WTC11 (cell line): ENCODE results near the gene GOLGA6L7. TPM values are rescaled to one million over a fixed set of nuclear protein-coding genes. Genes with fewer than 3 reads are reported as not detected.

ENCODE experiments used
- ATAC-seq: fragments of 200-7000 bp; cut with Tn5 transposase; 2 replicates; pipeline ENCODE4 v1.10.0; 2021; ENCODE audit warnings: mild to moderate bottlenecking, moderate library complexity
- CTCF ChIA-PET: fragments of 300-600 bp; sonication (Branson Sonifier 250); formaldehyde crosslinking; loops from one replicate; lab custom pipeline; 2021; ENCODE audit warnings: antibody characterized with exemption; lab: Charles Lee
- POLR2A ChIA-PET: fragments of 350-600 bp; sonication (Branson Sonifier 250); formaldehyde crosslinking; loops from one replicate; lab custom pipeline; 2021; ENCODE audit warnings: antibody characterized with exemption; lab: Charles Lee
- DNase-seq: peaks from one replicate; pipeline ENCODE4 v3.0.0; 2021; ENCODE audit warnings: low spot score
- H3K27ac Mint-ChIP-seq: 2 replicates; pipeline ENCODE4 v1.8.0; 2021; ENCODE audit warnings: mixed read lengths
- H3K27me3 Mint-ChIP-seq: 2 replicates; pipeline ENCODE4 v1.8.0; 2021; ENCODE audit warnings: low read depth, mild to moderate bottlenecking, moderate library complexity, mixed read lengths
- H3K36me3 Mint-ChIP-seq: 2 replicates; pipeline ENCODE4 v1.8.0; 2021; ENCODE audit warnings: mixed read lengths
- H3K4me1 Mint-ChIP-seq: 2 replicates; pipeline ENCODE4 v1.8.0; 2022; ENCODE audit warnings: mixed read lengths
- H3K4me3 Mint-ChIP-seq: 2 replicates; pipeline ENCODE4 v1.8.0; 2021; ENCODE audit warnings: mild to moderate bottlenecking, moderate library complexity, mixed read lengths
- H3K9me3 Mint-ChIP-seq: 2 replicates; pipeline ENCODE4 v1.8.0; 2021; ENCODE audit warnings: mixed read lengths
- EMX1 ChIP-seq: fragments of 250-450 bp; sonication (Bioruptor Pico); IDR thresholded peaks from 2 replicates; pipeline ENCODE4 v1.8.0; 2021; ENCODE audit warnings: mild to moderate bottlenecking
- NFE2L1 ChIP-seq: sonication (generic); formaldehyde crosslinking; IDR thresholded peaks from 2 replicates; pipeline ENCODE4 v1.8.1; 2023; ENCODE audit warnings: missing genetic modification reagents
- RELA ChIP-seq: sonication (generic); formaldehyde crosslinking; IDR thresholded peaks from 2 replicates; pipeline ENCODE4 v1.8.1; 2022; ENCODE audit warnings: missing genetic modification reagents, mild to moderate bottlenecking, borderline replicate concordance
- SP1 ChIP-seq: sonication (generic); formaldehyde crosslinking; conservative IDR thresholded peaks from 2 replicates; pipeline ENCODE4 v1.8.1; 2022; ENCODE audit warnings: missing genetic modification reagents
- total RNA-seq: library from RNA; stranded (reverse); gene quantifications from 3 replicates; pipeline ENCODE4 v1.2.3, GENCODE V29; 2021
- TF ChIP-seq, protein P1 (sequence below): sonication (generic); formaldehyde crosslinking; IDR thresholded peaks from 2 replicates; pipeline ENCODE4 v1.8.0; 2022; ENCODE audit warnings: missing genetic modification reagents
- TF ChIP-seq, protein P2 (sequence below): sonication (generic); formaldehyde crosslinking; IDR thresholded peaks from 2 replicates; pipeline ENCODE4 v1.8.0; 2023; ENCODE audit warnings: mild to moderate bottlenecking, missing genetic modification reagents
- TF ChIP-seq, protein P3 (sequence below): sonication (generic); formaldehyde crosslinking; conservative IDR thresholded peaks from 2 replicates; pipeline ENCODE4 v1.8.1; 2022; ENCODE audit warnings: mild to moderate bottlenecking, missing genetic modification reagents
- TF ChIP-seq, protein P4 (sequence below): sonication (generic); formaldehyde crosslinking; IDR thresholded peaks from 2 replicates; pipeline ENCODE4 v1.8.0; 2023; ENCODE audit warnings: missing genetic modification reagents, mild to moderate bottlenecking, borderline replicate concordance
- TF ChIP-seq, protein P5 (sequence below): sonication (generic); formaldehyde crosslinking; IDR thresholded peaks from 2 replicates; pipeline ENCODE4 v1.8.1; 2023; ENCODE audit warnings: mild to moderate bottlenecking, missing genetic modification reagents, moderate library complexity
- TF ChIP-seq, protein P6 (sequence below): fragments of 250-450 bp; sonication (Bioruptor Pico); IDR thresholded peaks from 2 replicates; pipeline ENCODE4 v2.1.2; 2022; ENCODE audit warnings: mild to moderate bottlenecking, moderate library complexity
- TF ChIP-seq, protein P7 (sequence below): sonication (generic); formaldehyde crosslinking; IDR thresholded peaks from 2 replicates; pipeline ENCODE4 v1.8.1; 2023; ENCODE audit warnings: mild to moderate bottlenecking, missing genetic modification reagents, borderline replicate concordance

The GOLGA6L7 gene
- total RNA-seq, 1 experiment from 2014 or later: not detected

DNA sequence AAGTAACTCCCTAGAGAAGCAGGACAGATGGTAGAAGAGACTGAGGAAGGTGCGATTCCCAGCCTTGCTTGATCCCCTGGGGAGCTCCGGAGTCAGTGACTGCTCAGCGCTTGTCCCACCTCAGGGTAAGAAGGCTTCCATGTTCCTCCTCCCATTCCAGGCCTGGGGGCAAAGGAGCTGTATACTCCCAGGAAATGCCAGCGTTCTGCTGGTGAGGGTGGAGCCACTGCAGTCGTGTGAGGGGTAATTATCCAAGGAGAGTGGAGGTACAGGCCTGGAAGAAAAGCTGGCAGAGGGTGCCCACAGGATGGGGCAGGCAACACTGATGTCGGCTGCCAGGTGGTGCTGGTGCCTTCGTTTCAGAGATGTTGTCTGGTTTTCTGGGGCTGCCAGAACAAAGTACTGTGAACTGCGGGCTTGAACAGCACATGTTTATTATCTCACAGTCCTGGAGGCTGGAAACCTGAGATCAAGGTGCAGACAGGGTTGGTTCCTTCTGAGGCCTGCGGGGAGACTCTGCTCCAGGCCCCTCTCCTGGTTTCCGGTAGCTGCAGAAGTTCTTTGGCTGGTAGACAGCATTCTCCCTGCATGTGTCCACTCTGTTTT lies 25.2 kb upstream of the GOLGA6L7 start:
- H3K27ac Mint-ChIP-seq: no peak overlapping the region
- H3K27me3 Mint-ChIP-seq: peaks cover 26% of the 10 kb centered on the region
- CTCF ChIA-PET: interaction anchor here (0.7 kb wide), 1 partner anchor 28 kb away, joined by 3 read pairs; no protein-coding TSS in a partner anchor

More for the DNA sequence above, 25.2 kb upstream of the GOLGA6L7 start:
- POLR2A ChIA-PET: no interaction called here
- peaks cover 13% of the 10 kb centered on the region for H3K4me1 Mint-ChIP-seq
- H3K4me3 Mint-ChIP-seq: no peak overlapping the region
- peaks cover 15% of the 10 kb centered on the region for H3K9me3 Mint-ChIP-seq
- no peak for ATAC-seq
- no peak for DNase-seq
- H3K36me3 Mint-ChIP-seq: no peaks in the 10 kb centered on the region; the same call in 1 of the 2 replicates
- TF ChIP-seq, protein P1, sequence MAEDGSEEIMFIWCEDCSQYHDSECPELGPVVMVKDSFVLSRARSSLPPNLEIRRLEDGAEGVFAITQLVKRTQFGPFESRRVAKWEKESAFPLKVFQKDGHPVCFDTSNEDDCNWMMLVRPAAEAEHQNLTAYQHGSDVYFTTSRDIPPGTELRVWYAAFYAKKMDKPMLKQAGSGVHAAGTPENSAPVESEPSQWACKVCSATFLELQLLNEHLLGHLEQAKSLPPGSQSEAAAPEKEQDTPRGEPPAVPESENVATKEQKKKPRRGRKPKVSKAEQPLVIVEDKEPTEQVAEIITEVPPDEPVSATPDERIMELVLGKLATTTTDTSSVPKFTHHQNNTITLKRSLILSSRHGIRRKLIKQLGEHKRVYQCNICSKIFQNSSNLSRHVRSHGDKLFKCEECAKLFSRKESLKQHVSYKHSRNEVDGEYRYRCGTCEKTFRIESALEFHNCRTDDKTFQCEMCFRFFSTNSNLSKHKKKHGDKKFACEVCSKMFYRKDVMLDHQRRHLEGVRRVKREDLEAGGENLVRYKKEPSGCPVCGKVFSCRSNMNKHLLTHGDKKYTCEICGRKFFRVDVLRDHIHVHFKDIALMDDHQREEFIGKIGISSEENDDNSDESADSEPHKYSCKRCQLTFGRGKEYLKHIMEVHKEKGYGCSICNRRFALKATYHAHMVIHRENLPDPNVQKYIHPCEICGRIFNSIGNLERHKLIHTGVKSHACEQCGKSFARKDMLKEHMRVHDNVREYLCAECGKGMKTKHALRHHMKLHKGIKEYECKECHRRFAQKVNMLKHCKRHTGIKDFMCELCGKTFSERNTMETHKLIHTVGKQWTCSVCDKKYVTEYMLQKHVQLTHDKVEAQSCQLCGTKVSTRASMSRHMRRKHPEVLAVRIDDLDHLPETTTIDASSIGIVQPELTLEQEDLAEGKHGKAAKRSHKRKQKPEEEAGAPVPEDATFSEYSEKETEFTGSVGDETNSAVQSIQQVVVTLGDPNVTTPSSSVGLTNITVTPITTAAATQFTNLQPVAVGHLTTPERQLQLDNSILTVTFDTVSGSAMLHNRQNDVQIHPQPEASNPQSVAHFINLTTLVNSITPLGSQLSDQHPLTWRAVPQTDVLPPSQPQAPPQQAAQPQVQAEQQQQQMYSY (CRISPR knock-in tag): no peak
- no peak for TF ChIP-seq NFE2L1 (CRISPR knock-in tag)
- TF ChIP-seq SP1 (CRISPR knock-in tag): no peak
- TF ChIP-seq, protein P2, sequence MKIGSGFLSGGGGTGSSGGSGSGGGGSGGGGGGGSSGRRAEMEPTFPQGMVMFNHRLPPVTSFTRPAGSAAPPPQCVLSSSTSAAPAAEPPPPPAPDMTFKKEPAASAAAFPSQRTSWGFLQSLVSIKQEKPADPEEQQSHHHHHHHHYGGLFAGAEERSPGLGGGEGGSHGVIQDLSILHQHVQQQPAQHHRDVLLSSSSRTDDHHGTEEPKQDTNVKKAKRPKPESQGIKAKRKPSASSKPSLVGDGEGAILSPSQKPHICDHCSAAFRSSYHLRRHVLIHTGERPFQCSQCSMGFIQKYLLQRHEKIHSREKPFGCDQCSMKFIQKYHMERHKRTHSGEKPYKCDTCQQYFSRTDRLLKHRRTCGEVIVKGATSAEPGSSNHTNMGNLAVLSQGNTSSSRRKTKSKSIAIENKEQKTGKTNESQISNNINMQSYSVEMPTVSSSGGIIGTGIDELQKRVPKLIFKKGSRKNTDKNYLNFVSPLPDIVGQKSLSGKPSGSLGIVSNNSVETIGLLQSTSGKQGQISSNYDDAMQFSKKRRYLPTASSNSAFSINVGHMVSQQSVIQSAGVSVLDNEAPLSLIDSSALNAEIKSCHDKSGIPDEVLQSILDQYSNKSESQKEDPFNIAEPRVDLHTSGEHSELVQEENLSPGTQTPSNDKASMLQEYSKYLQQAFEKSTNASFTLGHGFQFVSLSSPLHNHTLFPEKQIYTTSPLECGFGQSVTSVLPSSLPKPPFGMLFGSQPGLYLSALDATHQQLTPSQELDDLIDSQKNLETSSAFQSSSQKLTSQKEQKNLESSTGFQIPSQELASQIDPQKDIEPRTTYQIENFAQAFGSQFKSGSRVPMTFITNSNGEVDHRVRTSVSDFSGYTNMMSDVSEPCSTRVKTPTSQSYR (CRISPR knock-in tag): no peak
- TF ChIP-seq, protein P3, sequence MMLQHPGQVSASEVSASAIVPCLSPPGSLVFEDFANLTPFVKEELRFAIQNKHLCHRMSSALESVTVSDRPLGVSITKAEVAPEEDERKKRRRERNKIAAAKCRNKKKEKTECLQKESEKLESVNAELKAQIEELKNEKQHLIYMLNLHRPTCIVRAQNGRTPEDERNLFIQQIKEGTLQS: no peak
- TF ChIP-seq, protein P4, sequence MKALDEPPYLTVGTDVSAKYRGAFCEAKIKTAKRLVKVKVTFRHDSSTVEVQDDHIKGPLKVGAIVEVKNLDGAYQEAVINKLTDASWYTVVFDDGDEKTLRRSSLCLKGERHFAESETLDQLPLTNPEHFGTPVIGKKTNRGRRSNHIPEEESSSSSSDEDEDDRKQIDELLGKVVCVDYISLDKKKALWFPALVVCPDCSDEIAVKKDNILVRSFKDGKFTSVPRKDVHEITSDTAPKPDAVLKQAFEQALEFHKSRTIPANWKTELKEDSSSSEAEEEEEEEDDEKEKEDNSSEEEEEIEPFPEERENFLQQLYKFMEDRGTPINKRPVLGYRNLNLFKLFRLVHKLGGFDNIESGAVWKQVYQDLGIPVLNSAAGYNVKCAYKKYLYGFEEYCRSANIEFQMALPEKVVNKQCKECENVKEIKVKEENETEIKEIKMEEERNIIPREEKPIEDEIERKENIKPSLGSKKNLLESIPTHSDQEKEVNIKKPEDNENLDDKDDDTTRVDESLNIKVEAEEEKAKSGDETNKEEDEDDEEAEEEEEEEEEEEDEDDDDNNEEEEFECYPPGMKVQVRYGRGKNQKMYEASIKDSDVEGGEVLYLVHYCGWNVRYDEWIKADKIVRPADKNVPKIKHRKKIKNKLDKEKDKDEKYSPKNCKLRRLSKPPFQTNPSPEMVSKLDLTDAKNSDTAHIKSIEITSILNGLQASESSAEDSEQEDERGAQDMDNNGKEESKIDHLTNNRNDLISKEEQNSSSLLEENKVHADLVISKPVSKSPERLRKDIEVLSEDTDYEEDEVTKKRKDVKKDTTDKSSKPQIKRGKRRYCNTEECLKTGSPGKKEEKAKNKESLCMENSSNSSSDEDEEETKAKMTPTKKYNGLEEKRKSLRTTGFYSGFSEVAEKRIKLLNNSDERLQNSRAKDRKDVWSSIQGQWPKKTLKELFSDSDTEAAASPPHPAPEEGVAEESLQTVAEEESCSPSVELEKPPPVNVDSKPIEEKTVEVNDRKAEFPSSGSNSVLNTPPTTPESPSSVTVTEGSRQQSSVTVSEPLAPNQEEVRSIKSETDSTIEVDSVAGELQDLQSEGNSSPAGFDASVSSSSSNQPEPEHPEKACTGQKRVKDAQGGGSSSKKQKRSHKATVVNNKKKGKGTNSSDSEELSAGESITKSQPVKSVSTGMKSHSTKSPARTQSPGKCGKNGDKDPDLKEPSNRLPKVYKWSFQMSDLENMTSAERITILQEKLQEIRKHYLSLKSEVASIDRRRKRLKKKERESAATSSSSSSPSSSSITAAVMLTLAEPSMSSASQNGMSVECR: no peak
- no peak for TF ChIP-seq RELA (CRISPR knock-in tag)
- TF ChIP-seq, protein P5, sequence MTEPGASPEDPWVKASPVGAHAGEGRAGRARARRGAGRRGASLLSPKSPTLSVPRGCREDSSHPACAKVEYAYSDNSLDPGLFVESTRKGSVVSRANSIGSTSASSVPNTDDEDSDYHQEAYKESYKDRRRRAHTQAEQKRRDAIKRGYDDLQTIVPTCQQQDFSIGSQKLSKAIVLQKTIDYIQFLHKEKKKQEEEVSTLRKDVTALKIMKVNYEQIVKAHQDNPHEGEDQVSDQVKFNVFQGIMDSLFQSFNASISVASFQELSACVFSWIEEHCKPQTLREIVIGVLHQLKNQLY: no peak
- TF ChIP-seq, protein P6, sequence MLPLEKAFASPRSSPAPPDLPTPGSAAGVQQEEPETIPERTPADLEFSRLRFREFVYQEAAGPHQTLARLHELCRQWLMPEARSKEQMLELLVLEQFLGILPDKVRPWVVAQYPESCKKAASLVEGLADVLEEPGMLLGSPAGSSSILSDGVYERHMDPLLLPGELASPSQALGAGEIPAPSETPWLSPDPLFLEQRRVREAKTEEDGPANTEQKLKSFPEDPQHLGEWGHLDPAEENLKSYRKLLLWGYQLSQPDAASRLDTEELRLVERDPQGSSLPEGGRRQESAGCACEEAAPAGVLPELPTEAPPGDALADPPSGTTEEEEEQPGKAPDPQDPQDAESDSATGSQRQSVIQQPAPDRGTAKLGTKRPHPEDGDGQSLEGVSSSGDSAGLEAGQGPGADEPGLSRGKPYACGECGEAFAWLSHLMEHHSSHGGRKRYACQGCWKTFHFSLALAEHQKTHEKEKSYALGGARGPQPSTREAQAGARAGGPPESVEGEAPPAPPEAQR (CRISPR knock-in tag): no peak
- no peak for TF ChIP-seq EMX1 (CRISPR knock-in tag)
- TF ChIP-seq, protein P7, sequence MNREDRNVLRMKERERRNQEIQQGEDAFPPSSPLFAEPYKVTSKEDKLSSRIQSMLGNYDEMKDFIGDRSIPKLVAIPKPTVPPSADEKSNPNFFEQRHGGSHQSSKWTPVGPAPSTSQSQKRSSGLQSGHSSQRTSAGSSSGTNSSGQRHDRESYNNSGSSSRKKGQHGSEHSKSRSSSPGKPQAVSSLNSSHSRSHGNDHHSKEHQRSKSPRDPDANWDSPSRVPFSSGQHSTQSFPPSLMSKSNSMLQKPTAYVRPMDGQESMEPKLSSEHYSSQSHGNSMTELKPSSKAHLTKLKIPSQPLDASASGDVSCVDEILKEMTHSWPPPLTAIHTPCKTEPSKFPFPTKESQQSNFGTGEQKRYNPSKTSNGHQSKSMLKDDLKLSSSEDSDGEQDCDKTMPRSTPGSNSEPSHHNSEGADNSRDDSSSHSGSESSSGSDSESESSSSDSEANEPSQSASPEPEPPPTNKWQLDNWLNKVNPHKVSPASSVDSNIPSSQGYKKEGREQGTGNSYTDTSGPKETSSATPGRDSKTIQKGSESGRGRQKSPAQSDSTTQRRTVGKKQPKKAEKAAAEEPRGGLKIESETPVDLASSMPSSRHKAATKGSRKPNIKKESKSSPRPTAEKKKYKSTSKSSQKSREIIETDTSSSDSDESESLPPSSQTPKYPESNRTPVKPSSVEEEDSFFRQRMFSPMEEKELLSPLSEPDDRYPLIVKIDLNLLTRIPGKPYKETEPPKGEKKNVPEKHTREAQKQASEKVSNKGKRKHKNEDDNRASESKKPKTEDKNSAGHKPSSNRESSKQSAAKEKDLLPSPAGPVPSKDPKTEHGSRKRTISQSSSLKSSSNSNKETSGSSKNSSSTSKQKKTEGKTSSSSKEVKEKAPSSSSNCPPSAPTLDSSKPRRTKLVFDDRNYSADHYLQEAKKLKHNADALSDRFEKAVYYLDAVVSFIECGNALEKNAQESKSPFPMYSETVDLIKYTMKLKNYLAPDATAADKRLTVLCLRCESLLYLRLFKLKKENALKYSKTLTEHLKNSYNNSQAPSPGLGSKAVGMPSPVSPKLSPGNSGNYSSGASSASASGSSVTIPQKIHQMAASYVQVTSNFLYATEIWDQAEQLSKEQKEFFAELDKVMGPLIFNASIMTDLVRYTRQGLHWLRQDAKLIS (CRISPR knock-in tag): no peak
